ENCODE data around the gene TEN1. TPM values are rescaled to one million over a fixed set of nuclear protein-coding genes. Genes with fewer than 3 reads are reported as not detected.
A peak's percentile ranks its signal among the peaks of the same experiment; 100 is the strongest.

Gene TEN1
- total and polyA plus RNA-seq, 9 of the 15 experiments (the other 6 are each of a cell fraction or from before 2014, with no cell fraction given), result 1.3 to 25.7 (median 10.1) TPM

- TF ChIP-seq ZHX1 (conservative IDR thresholded peaks at IDR 0.05; ENCODE audit: low read length), result no peak
- no peak for TF ChIP-seq BRF2 (IDR thresholded peaks at IDR 0.05; ENCODE audit: borderline replicate concordance, insufficient read depth, insufficient read length)
- no peak for TF ChIP-seq ZKSCAN1 (IDR thresholded peaks at IDR 0.05; ENCODE audit: low read depth, low read length)
- TF ChIP-seq EHMT2 (IDR thresholded peaks at IDR 0.05), result no peak
- no peak for TF ChIP-seq SRSF1 (IDR thresholded peaks at IDR 0.05; ENCODE audit: low read depth, low read length)
- TF ChIP-seq ZNF239 (CRISPR knock-in tag; IDR thresholded peaks at IDR 0.05), result no peak
Measured at GRCh38 chr17:75933808-75934207, 45.2 kb upstream of the TEN1 start (continued).

- intact Hi-C loops (cut with micrococcal nuclease), result no loop called here
- no peaks in the 10 kb centered on the region for H3K36me3 ChIP-seq (ENCODE audit: control insufficient read depth, insufficient read depth, low read length)
- CTCF ChIA-PET (ENCODE audit: low intra/inter-chr PET ratio), result no interaction called here
Measured at GRCh38 chr17:75937652-75938051, 41.4 kb upstream of the TEN1 start.

More at GRCh38 chr17:75937652-75938051, 41.4 kb upstream of the TEN1 start:
- 71% methylated on average over 13 of the region's 13 CpGs for WGBS (ENCODE audit: insufficient coverage, low coverage, missing lambda C conversion rate)
- FAIRE-seq, result no peak
- H3K4me3 ChIP-seq, result no peak overlapping the region
- no peaks in the 10 kb centered on the region for H3K9me3 ChIP-seq (replicated peaks; ENCODE audit: control insufficient read depth, insufficient read depth, low read depth, low read length)
- POLR2A ChIA-PET, result interaction anchor here (0.6 kb wide), 1 partner anchor 619 kb away, joined by 3 read pairs; no protein-coding TSS in a partner anchor
- no peaks in the 10 kb centered on the region for H3K9me1 ChIP-seq (ENCODE audit: control insufficient read depth, insufficient read depth, low read length)
- H3K4me2 ChIP-seq (ENCODE audit: insufficient read depth, low read length), result no peak overlapping the region
- no peak overlapping the region for H3K9ac ChIP-seq (ENCODE audit: insufficient read depth in 1 of 2, low read depth in 2 of 2, low read length in 2 of 2)
- no peaks in the 10 kb centered on the region for H3K27me3 ChIP-seq (ENCODE audit: control insufficient read depth in 2 of 2, insufficient read depth in 2 of 2, low read length in 2 of 2)
- in situ Hi-C loops (cut with MboI), result no loop called here
- no peak for ATAC-seq
- BruUV-seq (replicated peaks), result no TSS peak
- H3K27ac ChIP-seq (ENCODE audit: extremely low read depth, low read depth, low read length), result no peak overlapping the region
- no peaks in the 10 kb centered on the region for H4K20me1 ChIP-seq (replicated peaks; ENCODE audit: control insufficient read depth, insufficient read depth, low read length)
- TF ChIP-seq, protein P1, sequence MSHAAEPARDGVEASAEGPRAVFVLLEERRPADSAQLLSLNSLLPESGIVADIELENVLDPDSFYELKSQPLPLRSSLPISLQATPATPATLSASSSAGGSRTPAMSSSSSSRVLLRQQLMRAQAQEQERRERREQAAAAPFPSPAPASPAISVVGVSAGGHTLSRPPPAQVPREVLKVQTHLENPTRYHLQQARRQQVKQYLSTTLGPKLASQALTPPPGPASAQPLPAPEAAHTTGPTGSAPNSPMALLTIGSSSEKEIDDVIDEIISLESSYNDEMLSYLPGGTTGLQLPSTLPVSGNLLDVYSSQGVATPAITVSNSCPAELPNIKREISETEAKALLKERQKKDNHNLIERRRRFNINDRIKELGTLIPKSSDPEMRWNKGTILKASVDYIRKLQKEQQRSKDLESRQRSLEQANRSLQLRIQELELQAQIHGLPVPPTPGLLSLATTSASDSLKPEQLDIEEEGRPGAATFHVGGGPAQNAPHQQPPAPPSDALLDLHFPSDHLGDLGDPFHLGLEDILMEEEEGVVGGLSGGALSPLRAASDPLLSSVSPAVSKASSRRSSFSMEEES (CRISPR knock-in tag; IDR thresholded peaks at IDR 0.05), result peak; percentile 63; the same call in 1 of the 2 replicates
- TF ChIP-seq TCF7 (IDR thresholded peaks at IDR 0.05; ENCODE audit: borderline replicate concordance), result no peak
- H2AFZ ChIP-seq (ENCODE audit: low read depth, low read length), result no peak overlapping the region
- H3K79me2 ChIP-seq (ENCODE audit: control insufficient read depth, insufficient read depth, low read length), result peaks cover 6% of the 10 kb centered on the region; the same call in 1 of the 3 replicates
- no peak for DNase-seq (ENCODE audit: extremely low read depth in 1 of 4, low spot score in 3 of 4)
- H3K4me1 ChIP-seq (replicated peaks in 1 of 2; ENCODE audit: control insufficient read depth in 2 of 2, insufficient read depth in 2 of 2, low read length in 2 of 2), result peaks cover 0 to 13% of the 10 kb centered on the region in 2 experiments; a peak in 3 of 5 replicates
